Stimulated activated CD8-positive, alpha-beta memory T cell treated with anti-CD3 and anti-CD28 coated beads, Interleukin-7, amount 100 ng/mL, for 24 hours (primary cell): ENCODE data around the gene DNAJC4.

Source experiments
- DNase-seq: peaks from one replicate; pipeline ENCODE4 v3.0.0-alpha.2; 2020; ENCODE audit warnings: low read depth

DNAJC4 gene

DNA sequence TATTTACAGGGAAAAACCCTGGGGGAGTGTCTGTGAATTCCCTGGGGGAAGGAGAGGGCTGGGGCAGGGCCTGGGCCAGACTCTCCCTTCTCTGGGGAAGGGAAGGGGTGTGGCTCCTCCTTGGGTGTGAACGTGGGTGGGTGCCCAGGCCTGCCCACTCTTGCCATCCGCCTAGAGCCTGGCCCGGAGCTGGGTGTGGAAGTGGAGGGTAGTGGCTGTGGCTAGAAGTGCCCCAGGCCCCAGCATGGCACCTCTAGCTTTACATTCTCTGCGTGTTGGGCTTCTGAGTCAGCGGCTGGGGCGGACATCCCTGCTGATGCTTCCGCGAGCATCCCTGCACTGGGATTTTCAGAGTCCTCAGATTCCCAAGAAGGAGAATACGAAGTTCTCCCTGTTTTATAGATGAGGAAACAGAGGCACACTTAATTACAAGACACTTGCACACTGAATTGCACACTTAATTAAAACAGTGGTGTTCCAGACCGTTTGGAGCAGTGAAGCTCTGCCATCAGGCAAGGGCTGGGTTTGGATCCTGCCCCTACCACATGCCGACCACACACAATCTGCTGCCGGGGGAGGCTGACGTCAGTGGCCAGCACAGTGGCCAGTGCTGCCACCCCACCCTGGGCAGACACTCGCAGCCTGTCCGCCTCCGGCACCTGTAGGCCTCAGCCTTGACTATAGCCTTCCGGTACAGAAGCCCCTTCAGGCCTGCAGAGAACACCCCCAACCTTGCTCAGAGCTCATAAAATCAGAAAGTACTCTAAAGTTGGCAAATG is 46.5 kb downstream of the DNAJC4 start:
- DNase-seq = no peak

DNA sequence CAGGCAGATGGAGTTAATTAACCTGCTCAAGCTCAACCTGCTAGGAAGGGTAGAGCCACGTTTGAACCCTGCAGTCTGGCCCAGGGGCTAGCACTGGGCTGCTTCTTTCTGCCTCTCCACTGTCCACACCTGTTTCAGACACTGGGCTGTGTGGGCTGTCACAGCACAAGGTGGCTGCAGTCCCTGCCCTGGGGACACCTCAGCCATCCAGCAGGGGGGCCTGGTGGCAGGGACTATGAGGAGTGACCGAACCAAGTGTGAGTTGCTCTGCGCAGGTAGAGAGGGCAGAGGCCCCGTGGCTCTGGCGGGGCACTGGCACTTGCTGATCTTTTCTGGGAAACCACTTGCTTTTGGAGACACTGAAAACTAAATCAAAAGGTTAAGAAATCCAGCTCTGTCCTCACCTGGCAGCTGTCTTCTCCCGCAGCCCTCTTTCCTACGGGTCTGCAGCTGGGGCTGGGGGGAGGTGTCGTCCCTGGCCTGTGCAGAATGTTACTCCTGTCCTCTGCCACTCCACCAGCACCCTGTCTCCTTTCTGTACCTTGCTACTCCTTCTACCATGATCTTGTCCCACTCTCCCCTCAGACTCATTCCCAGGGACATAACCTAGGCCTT is 48.3 kb downstream of the DNAJC4 start:
- no peak for DNase-seq

DNA sequence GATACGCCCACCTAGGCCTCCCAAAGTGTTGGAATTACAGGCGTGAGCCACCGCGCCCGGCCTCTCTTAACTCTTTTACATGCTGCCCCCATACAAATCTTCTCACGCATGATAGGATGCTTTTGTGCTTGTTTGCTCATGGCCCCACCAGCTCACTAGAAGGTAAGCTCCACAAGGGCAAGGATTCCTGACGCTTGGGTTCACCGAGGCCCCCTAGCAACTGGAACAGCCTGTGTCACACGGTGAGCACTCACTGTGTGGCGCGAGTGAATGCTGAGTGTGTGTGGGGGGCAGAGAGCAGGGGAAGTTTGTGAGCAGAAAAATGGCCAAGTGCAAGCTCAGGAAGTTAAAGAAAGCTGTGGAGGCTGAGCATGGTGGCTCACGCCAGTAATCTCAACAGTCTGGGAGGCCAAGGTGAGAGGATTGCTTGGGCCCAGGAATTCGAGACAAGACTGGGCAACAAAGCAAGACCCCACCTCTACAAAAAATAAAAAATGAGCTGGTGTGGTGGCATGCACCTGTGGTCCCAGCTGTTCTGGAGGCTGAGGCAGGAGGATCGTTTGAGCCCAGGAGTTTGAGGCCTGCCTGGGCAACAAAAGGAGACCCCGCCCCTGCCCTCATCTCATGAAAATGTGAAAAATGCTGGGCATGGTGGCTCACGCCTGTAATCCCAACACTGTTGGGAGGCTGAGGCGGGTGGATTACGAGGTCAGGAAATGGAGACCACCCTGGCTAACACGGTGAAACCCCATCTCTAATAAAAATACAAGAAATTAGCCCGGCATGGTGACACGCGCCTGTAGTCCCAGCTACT is 51.8 kb downstream of the DNAJC4 start:
- no peak for DNase-seq

DNA sequence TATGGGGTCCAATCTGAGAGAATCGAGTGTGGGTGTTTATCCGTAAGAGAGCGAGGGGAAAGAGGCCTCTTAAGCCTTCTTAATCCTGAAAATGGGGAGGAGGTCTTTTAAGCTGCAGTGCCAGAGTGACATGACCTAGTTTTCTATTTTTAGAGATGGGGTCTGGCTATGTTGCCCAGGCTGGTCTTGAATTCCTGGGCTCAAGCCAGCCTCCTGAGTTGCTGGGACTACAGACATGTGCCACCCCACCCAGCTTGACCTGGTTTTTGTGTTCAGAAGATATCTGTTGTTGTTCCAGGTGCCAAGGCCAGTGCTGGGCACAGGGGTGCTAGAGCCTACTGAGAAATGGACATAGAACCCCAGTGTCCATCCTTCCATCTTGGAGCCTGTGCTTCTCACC is 52.7 kb downstream of the DNAJC4 start:
- DNase-seq = no peak
